ENCODE results near the gene CYP26B1.

- TF ChIP-seq CTCF (IDR thresholded peaks at IDR 0.05; ENCODE audit: borderline replicate concordance, extremely low read depth, low read length, poor library complexity, severe bottlenecking) = no peak
- TF ChIP-seq EZH2 (IDR thresholded peaks at IDR 0.05; ENCODE audit: borderline replicate concordance, low read depth, low read length, severe bottlenecking) = no peak
Observed at GRCh38 chr2:72178551-72178950, 30.9 kb upstream of the CYP26B1 start.

All from DND-41 (cell line).